HG02884 (cell line): Measurements from ENCODE around the gene TTBK1.

Experiments used
- ATAC-seq: cut with Tn5 transposase; IDR thresholded peaks from one replicate; pipeline ENCODE4 v1.9.1; 2021; ENCODE audit warnings: mild to moderate bottlenecking, moderate library complexity; ENCODE audit not compliant: unreplicated experiment

TTBK1 gene

DNA sequence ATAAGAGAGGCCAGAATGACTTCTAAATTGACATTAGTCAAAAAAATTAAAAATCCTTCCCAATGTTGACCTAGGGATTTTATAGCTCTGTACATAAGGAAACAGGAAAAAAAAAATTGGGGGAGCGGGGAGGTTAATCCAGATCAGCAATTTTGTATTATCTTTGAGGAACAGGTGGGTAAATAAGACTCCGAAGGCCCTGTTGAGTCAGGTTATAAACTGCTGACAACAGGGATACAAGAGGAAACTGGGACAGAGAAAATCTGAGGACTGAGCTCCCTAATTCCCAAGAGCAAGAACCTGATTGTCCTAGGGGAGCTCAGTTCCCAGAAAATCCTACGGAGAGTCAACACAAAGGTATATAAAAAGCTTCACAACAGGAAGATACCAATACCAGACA lies 92.2 kb downstream of the TTBK1 start:
- ATAC-seq, result no peak

DNA sequence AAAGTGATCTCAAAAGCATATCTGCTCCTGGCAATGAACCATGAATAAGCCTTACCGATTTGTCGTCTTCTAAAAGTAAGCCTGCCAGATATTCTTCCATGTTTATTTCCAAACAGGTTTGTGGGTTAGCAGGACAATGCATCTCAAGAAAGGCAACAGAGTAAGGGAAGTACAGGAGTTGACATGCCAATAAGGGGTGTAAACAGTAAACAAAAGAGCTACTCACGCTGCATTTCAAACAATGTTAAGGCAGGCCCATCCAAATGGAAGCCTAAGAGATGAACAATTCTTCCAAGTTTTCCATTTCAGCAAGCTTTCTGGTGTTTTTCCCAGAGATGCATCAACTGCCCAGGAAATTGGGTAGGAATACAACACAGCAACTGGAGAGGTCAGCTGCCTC lies 93.1 kb downstream of the TTBK1 start:
- ATAC-seq, result no peak
